ENCODE measurements around the gene CCDC150.

Gene CCDC150

DNA sequence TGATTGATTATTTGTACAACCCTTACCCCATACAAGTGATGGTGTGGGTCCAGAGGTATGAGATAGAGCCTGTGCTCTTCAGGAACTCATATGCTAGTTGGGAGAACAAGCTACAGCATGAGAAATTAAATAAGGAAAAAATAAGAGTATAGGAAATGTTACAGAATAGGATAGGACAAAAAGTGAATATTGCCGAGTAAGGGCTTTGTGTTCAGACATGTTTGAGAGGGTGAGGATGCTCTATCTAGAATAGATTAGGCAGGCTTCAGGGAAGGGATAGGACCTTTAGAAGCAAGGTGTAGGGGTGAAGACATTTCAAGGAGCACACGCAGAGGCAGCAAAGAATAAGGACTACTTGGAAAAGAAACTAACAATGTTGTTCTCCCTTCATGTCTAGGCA, 17.8 kb downstream of the CCDC150 start:
- TF ChIP-seq GABPA (IDR thresholded peaks at IDR 0.05; ENCODE audit: low read depth) (no peak), SPI1 (IDR thresholded peaks at IDR 0.05; ENCODE audit: borderline replicate concordance, low read depth) (no peak), POLR2AphosphoS5 (IDR thresholded peaks at IDR 0.05; ENCODE audit: low read depth) (no peak), REST (IDR thresholded peaks at IDR 0.05; ENCODE audit: insufficient replicate concordance, low read depth) (no peak)
- TF ChIP-seq, protein P1, sequence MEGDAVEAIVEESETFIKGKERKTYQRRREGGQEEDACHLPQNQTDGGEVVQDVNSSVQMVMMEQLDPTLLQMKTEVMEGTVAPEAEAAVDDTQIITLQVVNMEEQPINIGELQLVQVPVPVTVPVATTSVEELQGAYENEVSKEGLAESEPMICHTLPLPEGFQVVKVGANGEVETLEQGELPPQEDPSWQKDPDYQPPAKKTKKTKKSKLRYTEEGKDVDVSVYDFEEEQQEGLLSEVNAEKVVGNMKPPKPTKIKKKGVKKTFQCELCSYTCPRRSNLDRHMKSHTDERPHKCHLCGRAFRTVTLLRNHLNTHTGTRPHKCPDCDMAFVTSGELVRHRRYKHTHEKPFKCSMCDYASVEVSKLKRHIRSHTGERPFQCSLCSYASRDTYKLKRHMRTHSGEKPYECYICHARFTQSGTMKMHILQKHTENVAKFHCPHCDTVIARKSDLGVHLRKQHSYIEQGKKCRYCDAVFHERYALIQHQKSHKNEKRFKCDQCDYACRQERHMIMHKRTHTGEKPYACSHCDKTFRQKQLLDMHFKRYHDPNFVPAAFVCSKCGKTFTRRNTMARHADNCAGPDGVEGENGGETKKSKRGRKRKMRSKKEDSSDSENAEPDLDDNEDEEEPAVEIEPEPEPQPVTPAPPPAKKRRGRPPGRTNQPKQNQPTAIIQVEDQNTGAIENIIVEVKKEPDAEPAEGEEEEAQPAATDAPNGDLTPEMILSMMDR (IDR thresholded peaks at IDR 0.05; ENCODE audit: insufficient read depth, low read length): no peak
- no peak overlapping the region for H3K4me3 ChIP-seq (replicated peaks; ENCODE audit: insufficient read depth, low read length)
- DNase-seq (ENCODE audit: low read depth in 1 of 2, low spot score in 1 of 2): no peak
- no peak overlapping the region for H3K27ac ChIP-seq (replicated peaks)
- no peaks in the 10 kb centered on the region for H3K27me3 ChIP-seq (ENCODE audit: insufficient read depth, poor library complexity, severe bottlenecking)

DNA sequence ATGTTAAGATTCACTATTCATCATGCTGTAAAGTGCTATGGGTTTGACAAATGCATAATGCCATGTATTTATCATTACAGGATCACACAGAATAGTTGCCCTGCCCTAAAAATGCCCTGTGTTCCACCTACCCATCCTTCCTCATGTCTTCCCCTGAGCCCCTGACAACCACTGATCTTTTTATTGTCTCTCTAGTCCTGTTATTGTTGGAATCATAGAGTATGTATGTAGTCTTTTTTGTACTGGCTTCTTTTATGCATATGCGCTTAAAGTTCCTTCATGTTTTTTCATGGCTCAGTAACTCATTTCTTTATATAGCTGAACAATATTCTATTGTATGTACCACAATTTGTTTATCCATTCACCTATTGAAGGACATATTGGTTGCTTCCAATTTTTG, 20.3 kb downstream of the CCDC150 start:
- TF ChIP-seq, protein P1 (IDR thresholded peaks at IDR 0.05; ENCODE audit: insufficient read depth, low read length): no peak
- TF ChIP-seq SPI1 (IDR thresholded peaks at IDR 0.05; ENCODE audit: borderline replicate concordance, low read depth) (no peak), GABPA (IDR thresholded peaks at IDR 0.05; ENCODE audit: low read depth) (no peak), REST (IDR thresholded peaks at IDR 0.05; ENCODE audit: insufficient replicate concordance, low read depth) (no peak), POLR2AphosphoS5 (IDR thresholded peaks at IDR 0.05; ENCODE audit: low read depth) (no peak)
- DNase-seq (ENCODE audit: low read depth in 1 of 2, low spot score in 1 of 2): no peak
- Histone ChIP-seq H3K4me3 (replicated peaks; ENCODE audit: insufficient read depth, low read length) (no peak overlapping the region), H3K27me3 (ENCODE audit: insufficient read depth, poor library complexity, severe bottlenecking) (no peaks in the 10 kb centered on the region), H3K27ac (replicated peaks) (no peak overlapping the region)

GRCh38 chr2:196660244-196660643, 20.7 kb downstream of the CCDC150 start:
- H3K27ac ChIP-seq (replicated peaks): no peak overlapping the region

More at GRCh38 chr2:196660244-196660643, 20.7 kb downstream of the CCDC150 start:
- Histone ChIP-seq H3K27me3 (ENCODE audit: insufficient read depth, poor library complexity, severe bottlenecking) (no peaks in the 10 kb centered on the region), H3K4me3 (replicated peaks; ENCODE audit: insufficient read depth, low read length) (no peak overlapping the region)
- TF ChIP-seq SPI1 (IDR thresholded peaks at IDR 0.05; ENCODE audit: borderline replicate concordance, low read depth) (no peak), POLR2AphosphoS5 (IDR thresholded peaks at IDR 0.05; ENCODE audit: low read depth) (no peak), REST (IDR thresholded peaks at IDR 0.05; ENCODE audit: insufficient replicate concordance, low read depth) (no peak), GABPA (IDR thresholded peaks at IDR 0.05; ENCODE audit: low read depth) (no peak)
- TF ChIP-seq, protein P1 (IDR thresholded peaks at IDR 0.05; ENCODE audit: insufficient read depth, low read length): no peak
- DNase-seq (ENCODE audit: low read depth in 1 of 2, low spot score in 1 of 2): no peak

Data from HL-60 (cell line).